BJ (cell line): ENCODE results near the gene AGAP1. TPM values are rescaled to one million over a fixed set of nuclear protein-coding genes. Genes with fewer than 3 reads are reported as not detected.

Source experiments
- CTCF ChIA-PET: fragments of 350-600 bp; formaldehyde crosslinking; extraction: SDS; loops from one replicate; lab custom pipeline; 2021; ENCODE audit warnings: antibody characterized with exemption, inconsistent platforms; lab: Yijun Ruan, JAX
- POLR2A ChIA-PET: fragments of 300-600 bp; sonication (Branson Sonifier 250); formaldehyde crosslinking; extraction: SDS; loops from one replicate; lab custom pipeline; 2021; ENCODE audit warnings: antibody characterized with exemption; lab: Charles Lee
- DNase-seq: peaks from one replicate; pipeline ENCODE4 v3.0.0-alpha.2; 2011; ENCODE audit warnings: low read depth
- H3K27me3 ChIP-seq: 2 replicates; pipeline ENCODE4 v1.6.0; 2011; ENCODE audit warnings: low read length; ENCODE audit not compliant: control insufficient read depth, insufficient read depth
- H3K36me3 ChIP-seq: 2 replicates; pipeline ENCODE4 v1.5.1; 2011; ENCODE audit warnings: low read length; ENCODE audit not compliant: control insufficient read depth, insufficient read depth
- H3K4me3 ChIP-seq: 2 replicates; pipeline ENCODE4 v1.5.1; 2011; ENCODE audit warnings: low read depth, mild to moderate bottlenecking, control low read depth, low read length
- polyA plus RNA-seq: library from polyadenylated mRNA; depleted of rRNA; stranded (reverse); fragments of >200 nt; gene quantifications from 2 replicates; pipeline ENCODE4 v1.2.3, GENCODE V29; 2011
- TF ChIP-seq, protein P1 (sequence below): IDR thresholded peaks from 2 replicates; pipeline ENCODE4 v1.5.1; 2011; ENCODE audit warnings: low read depth, mild to moderate bottlenecking, control low read depth, inconsistent platforms, low read length, moderate library complexity; ENCODE audit not compliant: insufficient read depth

The AGAP1 gene
- polyA plus RNA-seq, 1 experiment = 14.9 TPM

GRCh38 chr2:235668782-235669181, 174.9 kb downstream of the AGAP1 start:
- no peak overlapping the region for H3K4me3 ChIP-seq
- POLR2A ChIA-PET = no interaction called here
- TF ChIP-seq, protein P1, sequence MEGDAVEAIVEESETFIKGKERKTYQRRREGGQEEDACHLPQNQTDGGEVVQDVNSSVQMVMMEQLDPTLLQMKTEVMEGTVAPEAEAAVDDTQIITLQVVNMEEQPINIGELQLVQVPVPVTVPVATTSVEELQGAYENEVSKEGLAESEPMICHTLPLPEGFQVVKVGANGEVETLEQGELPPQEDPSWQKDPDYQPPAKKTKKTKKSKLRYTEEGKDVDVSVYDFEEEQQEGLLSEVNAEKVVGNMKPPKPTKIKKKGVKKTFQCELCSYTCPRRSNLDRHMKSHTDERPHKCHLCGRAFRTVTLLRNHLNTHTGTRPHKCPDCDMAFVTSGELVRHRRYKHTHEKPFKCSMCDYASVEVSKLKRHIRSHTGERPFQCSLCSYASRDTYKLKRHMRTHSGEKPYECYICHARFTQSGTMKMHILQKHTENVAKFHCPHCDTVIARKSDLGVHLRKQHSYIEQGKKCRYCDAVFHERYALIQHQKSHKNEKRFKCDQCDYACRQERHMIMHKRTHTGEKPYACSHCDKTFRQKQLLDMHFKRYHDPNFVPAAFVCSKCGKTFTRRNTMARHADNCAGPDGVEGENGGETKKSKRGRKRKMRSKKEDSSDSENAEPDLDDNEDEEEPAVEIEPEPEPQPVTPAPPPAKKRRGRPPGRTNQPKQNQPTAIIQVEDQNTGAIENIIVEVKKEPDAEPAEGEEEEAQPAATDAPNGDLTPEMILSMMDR = no peak
- no peaks in the 10 kb centered on the region for H3K36me3 ChIP-seq
- DNase-seq = no peak
- CTCF ChIA-PET = interaction anchor here (0.7 to 10.4 kb wide), 3 partner anchors 9 to 533 kb away, joined by 3 to 120 read pairs (median 3); no protein-coding TSS in a partner anchor
- no peaks in the 10 kb centered on the region for H3K27me3 ChIP-seq

- ChIA-PET CTCF (interaction anchor here (10.4 kb wide), 1 partner anchor 74 kb away, joined by 120 read pairs; no protein-coding TSS in a partner anchor), POLR2A (no interaction called here)
- Histone ChIP-seq H3K27me3 (no peaks in the 10 kb centered on the region), H3K36me3 (no peaks in the 10 kb centered on the region), H3K4me3 (peak overlapping the region; percentile 41)
- TF ChIP-seq, protein P1 = no peak
- DNase-seq = no peak
Observed at GRCh38 chr2:235669269-235669831, 175.5 kb downstream of the AGAP1 start.

GRCh38 chr2:235669983-235670962, 176.4 kb downstream of the AGAP1 start:
- ChIA-PET POLR2A (no interaction called here), CTCF (interaction anchor here (0.5 to 10.4 kb wide), 10 partner anchors 9 to 460 kb away, joined by 3 to 120 read pairs (median 3); no protein-coding TSS in a partner anchor)
- peak overlapping the region; percentile 41 for H3K4me3 ChIP-seq
- no peaks in the 10 kb centered on the region for H3K27me3 ChIP-seq
- DNase-seq = no peak
- no peaks in the 10 kb centered on the region for H3K36me3 ChIP-seq
- TF ChIP-seq, protein P1 = peak; percentile 53

- DNase-seq = no peak
- TF ChIP-seq, protein P1 = no peak
- Histone ChIP-seq H3K27me3 (no peaks in the 10 kb centered on the region), H3K4me3 (no peak overlapping the region), H3K36me3 (no peaks in the 10 kb centered on the region)
- POLR2A ChIA-PET = no interaction called here
- CTCF ChIA-PET = interaction anchor here (0.6 to 10.4 kb wide), 11 partner anchors 8 to 536 kb away, joined by 3 to 120 read pairs (median 3); no protein-coding TSS in a partner anchor
Observed at GRCh38 chr2:235670974-235671787, 177.3 kb downstream of the AGAP1 start.
